Neutrophil (primary cell): ENCODE results near the gene PIEZO1.

Source experiments
- H3K27ac ChIP-seq: fragments of 200-600 bp; sonication (generic); 2 replicates; pipeline ENCODE4 v1.5.1; 2016; ENCODE audit warnings: mild to moderate bottlenecking, moderate library complexity
- H3K27me3 ChIP-seq: fragments of 200-600 bp; sonication (generic); 2 replicates; pipeline ENCODE4 v1.6.0; 2016; ENCODE audit warnings: mild to moderate bottlenecking
- H3K36me3 ChIP-seq: fragments of 200-600 bp; sonication (generic); 2 replicates; pipeline ENCODE4 v1.5.1; 2017
- H3K4me1 ChIP-seq, 2 experiments: fragments of 200-600 bp in 1 of 2; sonication (generic) in 1 of 2; 1 replicate in 1 of 2; 2 replicates in 1 of 2; pipeline versions ENCODE4 v1.5.1 to v1.6.1; 2013 to 2016; ENCODE audit warnings: low read depth in 1 of 2, low read length in 1 of 2, mild to moderate bottlenecking in 1 of 2, moderate library complexity in 1 of 2; ENCODE audit not compliant: control insufficient read depth in 1 of 2, insufficient read depth in 1 of 2
- H3K4me3 ChIP-seq, 2 experiments: fragments of 200-600 bp in 1 of 2; sonication (generic) in 1 of 2; 1 replicate in 1 of 2; 2 replicates in 1 of 2; pipeline ENCODE4 v1.5.1; 2013 to 2016; ENCODE audit warnings: low read depth in 1 of 2, low read length in 1 of 2, mild to moderate bottlenecking in 1 of 2, moderate library complexity in 1 of 2
- H3K9me3 ChIP-seq: fragments of 200-600 bp; sonication (generic); 2 replicates; pipeline ENCODE4 v1.5.1; 2016
- CTCF ChIP-seq: fragments of 200-600 bp; sonication (generic); IDR thresholded peaks from 2 replicates; pipeline ENCODE4 v1.5.1; 2016; ENCODE audit warnings: antibody characterized with exemption

Gene PIEZO1

GRCh38 chr16:88819126-88819525 is 34.1 kb upstream of the PIEZO1 start:
- Histone ChIP-seq H3K36me3 (peaks cover 96% of the 10 kb centered on the region), H3K27me3 (no peaks in the 10 kb centered on the region), H3K9me3 (no peaks in the 10 kb centered on the region), H3K4me3 (no peak overlapping the region), H3K27ac (peak overlapping the region; percentile 17), H3K4me1 (no peaks in the 10 kb centered on the region)
- TF ChIP-seq CTCF, result no peak

GRCh38 chr16:88818575-88818874 is 33.5 kb upstream of the PIEZO1 start:
- Histone ChIP-seq H3K36me3 (peaks cover 93% of the 10 kb centered on the region), H3K4me1 (peaks cover 0 to under 1% of the 10 kb centered on the region in 2 experiments), H3K27me3 (no peaks in the 10 kb centered on the region), H3K9me3 (no peaks in the 10 kb centered on the region), H3K4me3 (no peak overlapping the region), H3K27ac (peak overlapping the region; percentile 17)
- no peak for TF ChIP-seq CTCF

- no peak overlapping the region for H3K4me3 ChIP-seq
- no peaks in the 10 kb centered on the region for H3K9me3 ChIP-seq
- peaks cover 88% of the 10 kb centered on the region for H3K36me3 ChIP-seq
- no peak for TF ChIP-seq CTCF
- peaks cover 2 to 6% of the 10 kb centered on the region in 2 experiments for H3K4me1 ChIP-seq
- no peak overlapping the region for H3K27ac ChIP-seq
- H3K27me3 ChIP-seq, result no peaks in the 10 kb centered on the region
Observed at GRCh38 chr16:88817785-88818574, 33.0 kb upstream of the PIEZO1 start.

DNA sequence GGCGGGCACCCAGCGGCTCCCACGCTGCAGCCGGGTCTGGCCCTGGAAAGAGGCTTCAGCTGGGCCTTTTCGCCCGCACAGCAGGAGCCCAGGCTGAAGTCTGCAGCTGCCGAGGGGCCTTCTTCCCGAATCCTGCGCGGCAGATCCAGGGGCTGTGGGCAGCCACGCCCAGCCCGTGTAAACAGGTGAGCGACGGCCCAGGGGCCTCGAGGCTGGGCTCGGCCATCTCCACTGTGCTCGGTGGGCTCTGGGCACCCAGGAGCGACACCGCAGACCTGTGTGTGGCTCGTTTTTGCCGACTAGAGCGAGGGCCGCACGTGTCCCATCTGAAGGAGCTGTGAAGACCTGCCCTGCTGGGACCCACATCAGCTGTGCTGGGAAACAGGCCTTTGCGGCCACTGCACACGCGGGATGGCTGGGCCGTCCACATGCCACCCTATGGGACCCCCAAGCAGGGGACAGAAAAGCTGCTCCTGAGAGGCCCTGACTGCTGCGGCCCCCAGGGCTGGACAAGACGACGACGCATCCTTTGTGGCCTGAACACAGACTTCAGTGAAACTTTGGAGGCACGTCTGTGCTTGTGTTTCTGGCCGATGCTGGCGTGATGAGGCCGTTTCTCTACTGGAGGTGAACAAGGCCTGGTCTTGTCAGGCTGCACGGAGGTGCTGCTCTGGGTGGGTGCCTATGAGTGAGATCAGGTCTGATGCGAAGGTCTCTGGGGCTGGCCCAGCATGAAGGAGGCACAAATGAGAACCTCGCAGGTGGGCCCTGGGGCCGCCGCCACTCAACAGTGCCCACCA is 31.9 kb upstream of the PIEZO1 start:
- peaks cover 13 to 17% of the 10 kb centered on the region in 2 experiments for H3K4me1 ChIP-seq
- TF ChIP-seq CTCF, result no peak
- H3K9me3 ChIP-seq, result no peaks in the 10 kb centered on the region
- no peak overlapping the region for H3K4me3 ChIP-seq
- no peaks in the 10 kb centered on the region for H3K27me3 ChIP-seq
- H3K27ac ChIP-seq, result no peak overlapping the region
- H3K36me3 ChIP-seq, result peaks cover 77% of the 10 kb centered on the region

DNA sequence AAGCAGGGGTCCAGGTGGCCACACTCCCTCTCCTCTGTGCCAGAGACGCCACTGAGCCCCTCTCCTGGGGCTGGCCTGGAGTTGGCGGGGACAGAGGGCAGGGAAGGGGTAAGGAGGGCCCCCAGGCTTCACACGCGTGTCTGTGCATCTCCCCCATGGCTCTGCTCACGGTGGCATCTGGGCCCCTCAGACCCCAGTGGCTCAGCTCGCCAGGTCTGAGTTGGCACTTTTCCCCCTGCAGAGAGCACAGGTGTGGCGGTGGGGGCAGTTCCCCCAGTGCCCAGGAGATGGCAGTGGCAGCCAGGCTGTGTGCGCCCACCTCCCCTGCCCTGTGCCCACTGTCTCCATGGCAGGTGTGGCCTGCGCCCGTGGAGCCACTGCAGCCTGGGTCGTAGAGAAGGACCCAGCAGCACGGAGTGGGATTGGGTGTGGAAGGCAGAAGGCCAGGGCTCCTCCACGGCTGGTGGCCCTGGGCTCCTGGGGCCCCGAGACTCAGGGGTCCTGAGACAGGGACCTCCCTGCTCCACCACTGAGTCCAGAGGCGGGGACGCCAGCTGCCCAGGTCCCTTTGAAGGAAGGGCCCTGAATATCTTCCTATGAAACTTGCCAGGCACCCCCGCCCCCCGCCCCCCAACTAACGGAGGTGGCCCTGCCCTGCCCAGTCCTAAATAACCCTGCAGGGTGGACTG is 31.0 kb upstream of the PIEZO1 start:
- peaks cover 68% of the 10 kb centered on the region for H3K36me3 ChIP-seq
- H3K9me3 ChIP-seq, result no peaks in the 10 kb centered on the region
- peaks cover 20 to 26% of the 10 kb centered on the region in 2 experiments for H3K4me1 ChIP-seq
- no peak overlapping the region for H3K4me3 ChIP-seq
- TF ChIP-seq CTCF, result peak; percentile 38
- H3K27me3 ChIP-seq, result no peaks in the 10 kb centered on the region
- H3K27ac ChIP-seq, result no peak overlapping the region
